T-helper 17 cell (primary cell): ENCODE measurements around the gene IFRD2. TPM values are rescaled to one million over a fixed set of nuclear protein-coding genes. Genes with fewer than 3 reads are reported as not detected.

ENCODE experiments used
- total RNA-seq, 4 donors: library from RNA in 2 of 4; stranded (reverse) in 2 of 4; gene quantifications; one replicate each; pipeline ENCODE4 v1.2.3 and lab custom pipeline; 2022 to 2026

Gene IFRD2
- total RNA-seq, 2 donors from 2014 or later = 46.7 to 49.2 TPM

Other genes with a start within 250 kb of the IFRD2 start
- 100 to 1,000 TPM; 292 to 353 TPM for gene RBM5, start 203.5 kb downstream of the IFRD2 start, total RNA-seq
- gene SEMA3F, start 137.1 kb downstream of the IFRD2 start, total RNA-seq = under 1 TPM in 1 of 2 donors, not detected in 1; 0.18 TPM
- gene GNAT1, start 100.8 kb downstream of the IFRD2 start, total RNA-seq = under 1 TPM in 1 of 2 donors, not detected in 1; 0.10 TPM
- under 1 TPM in 1 of 2 donors, not detected in 1; 0.78 TPM for gene SLC38A3, start 87.2 kb downstream of the IFRD2 start, total RNA-seq
- gene GNAI2, start 56.2 kb downstream of the IFRD2 start, total RNA-seq = 100 to 1,000 TPM; 266 to 288 TPM
- gene SEMA3B, start 23.3 kb downstream of the IFRD2 start, total RNA-seq = 1 to 10 TPM; 1.7 to 1.8 TPM
- not detected for gene LSMEM2, start 13.3 kb downstream of the IFRD2 start, total RNA-seq
- 1 to 10 TPM; 2.7 to 3.7 TPM for gene HYAL3, start 7.0 kb upstream of the IFRD2 start, total RNA-seq
- 10 to 100 TPM; 35.3 to 42.9 TPM for gene NAA80, start 7.0 kb upstream of the IFRD2 start, total RNA-seq
- gene HYAL1, start 11.1 kb upstream of the IFRD2 start, total RNA-seq = under 1 TPM in 1 of 2 donors, not detected in 1; 0.44 TPM
- 1 to 10 TPM; 1.6 to 2.1 TPM for gene HYAL2, start 30.3 kb upstream of the IFRD2 start, total RNA-seq
- 10 to 100 TPM; 17.7 to 18.0 TPM for gene TUSC2, start 35.8 kb upstream of the IFRD2 start, total RNA-seq
- 100 to 1,000 TPM in 1 of 2 donors, 10 to 100 TPM in 1; 83.5 to 105 TPM for gene RASSF1, start 48.4 kb upstream of the IFRD2 start, total RNA-seq
- gene ZMYND10, start 53.3 kb upstream of the IFRD2 start, total RNA-seq = 1 to 10 TPM; 1.1 to 1.3 TPM
- 10 to 100 TPM; 27.5 to 29.1 TPM for gene NPRL2, start 58.3 kb upstream of the IFRD2 start, total RNA-seq
- 10 to 100 TPM; 20.8 to 27.2 TPM for gene CYB561D2, start 58.4 kb upstream of the IFRD2 start, total RNA-seq
- gene TMEM115, start 67.1 kb upstream of the IFRD2 start, total RNA-seq = 10 to 100 TPM; 16.7 to 17.4 TPM
- gene CACNA2D2, start 211.2 kb upstream of the IFRD2 start, total RNA-seq = 1 to 10 TPM; 2.2 to 3.5 TPM